GM04504 (cell line): ENCODE measurements around the gene CHD5.
A peak's percentile ranks its signal among the peaks of the same experiment; 100 is the strongest.

Source experiments
- DNase-seq: peaks from one replicate; pipeline ENCODE4 v3.0.0-alpha.2; 2012; ENCODE audit warnings: low read depth

The CHD5 gene

DNA sequence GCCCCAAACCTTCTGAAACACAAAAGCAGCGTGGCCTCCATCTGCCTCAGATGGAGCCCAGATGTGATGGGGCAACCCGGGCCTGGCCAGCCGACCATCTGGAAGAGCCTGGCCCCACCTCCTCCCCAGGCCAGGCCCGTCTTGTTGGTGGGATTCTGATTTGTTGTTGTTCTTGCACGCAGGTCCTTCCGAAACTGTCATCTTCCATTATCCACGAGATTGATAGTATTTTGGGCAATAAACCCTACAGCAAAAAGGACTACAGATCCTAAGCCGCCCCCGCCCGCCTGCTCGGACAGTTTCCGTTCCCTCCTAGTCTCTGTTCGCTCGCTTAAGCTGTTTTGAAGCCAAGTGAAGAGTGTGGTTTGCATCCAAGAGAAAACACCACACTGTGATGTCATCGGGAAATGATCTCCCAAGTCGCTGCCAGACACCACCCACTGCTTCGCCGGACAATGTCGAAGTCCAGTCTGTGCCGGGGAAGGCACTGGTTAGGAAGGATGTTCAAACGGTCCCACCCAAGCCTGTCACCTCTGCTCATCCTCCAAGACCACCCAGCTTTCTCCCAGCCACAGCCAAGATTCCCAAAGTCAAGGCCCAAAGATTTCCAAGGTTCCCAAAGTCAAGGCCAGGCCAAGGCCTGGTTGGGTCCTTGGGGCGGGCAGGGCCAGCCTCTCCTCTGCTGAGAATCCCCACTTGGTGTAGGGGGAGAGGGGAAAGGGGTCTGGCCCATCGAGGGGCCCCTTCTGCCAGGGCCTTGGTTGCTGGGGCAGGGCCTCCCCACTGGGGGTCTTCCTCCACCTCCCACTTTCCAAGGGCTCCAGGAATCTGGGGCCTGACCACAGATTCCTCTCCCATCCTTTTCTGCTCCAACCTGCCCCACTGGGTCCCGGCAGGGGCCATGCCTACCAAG is 81.6 kb downstream of the CHD5 start:
- DNase-seq = peak; percentile 76

DNA sequence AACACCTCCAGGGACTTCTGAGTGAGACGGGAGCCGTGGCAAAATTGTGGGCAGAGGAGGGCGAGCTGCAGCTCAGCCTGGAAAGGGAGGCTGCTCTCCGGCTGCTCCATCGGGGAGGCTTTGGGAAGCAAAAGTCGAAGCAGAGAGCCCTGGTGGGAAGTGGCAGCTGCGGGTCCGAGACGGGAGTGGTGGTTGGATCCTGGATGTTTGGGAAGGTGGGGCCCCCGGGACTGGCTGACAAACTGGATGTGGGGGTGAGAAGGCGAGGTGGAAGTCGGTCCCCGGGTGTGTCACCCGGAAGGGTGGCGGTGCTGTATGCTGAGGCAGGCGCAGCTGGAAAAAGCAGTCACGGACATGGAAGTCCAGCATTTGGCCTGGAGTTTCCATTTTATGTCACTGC is 82.3 kb downstream of the CHD5 start:
- no peak for DNase-seq

DNA sequence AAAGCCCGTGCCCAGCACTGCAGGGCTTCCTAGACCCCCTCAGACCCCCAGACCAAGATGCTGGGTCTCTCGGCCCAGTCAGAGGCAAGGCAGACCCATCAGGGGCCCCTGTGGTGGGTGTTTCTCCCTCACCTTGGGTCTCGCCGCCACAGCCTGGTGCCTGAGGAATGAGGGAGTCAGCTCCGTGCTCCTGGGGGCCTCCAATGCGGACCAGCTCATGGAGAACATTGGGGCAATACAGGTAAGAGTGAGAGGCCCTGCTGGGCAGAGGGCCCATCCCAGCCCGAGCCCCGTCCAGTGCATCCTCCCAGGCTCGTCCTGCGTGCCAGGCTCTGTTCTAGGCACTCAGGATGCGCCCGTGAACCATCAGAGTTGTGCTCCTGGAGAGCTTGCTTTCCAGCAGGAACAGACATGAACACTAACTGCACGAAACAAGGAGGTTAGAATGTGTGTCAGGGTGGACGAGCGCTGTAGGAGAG is 83.0 kb downstream of the CHD5 start:
- no peak for DNase-seq

DNA sequence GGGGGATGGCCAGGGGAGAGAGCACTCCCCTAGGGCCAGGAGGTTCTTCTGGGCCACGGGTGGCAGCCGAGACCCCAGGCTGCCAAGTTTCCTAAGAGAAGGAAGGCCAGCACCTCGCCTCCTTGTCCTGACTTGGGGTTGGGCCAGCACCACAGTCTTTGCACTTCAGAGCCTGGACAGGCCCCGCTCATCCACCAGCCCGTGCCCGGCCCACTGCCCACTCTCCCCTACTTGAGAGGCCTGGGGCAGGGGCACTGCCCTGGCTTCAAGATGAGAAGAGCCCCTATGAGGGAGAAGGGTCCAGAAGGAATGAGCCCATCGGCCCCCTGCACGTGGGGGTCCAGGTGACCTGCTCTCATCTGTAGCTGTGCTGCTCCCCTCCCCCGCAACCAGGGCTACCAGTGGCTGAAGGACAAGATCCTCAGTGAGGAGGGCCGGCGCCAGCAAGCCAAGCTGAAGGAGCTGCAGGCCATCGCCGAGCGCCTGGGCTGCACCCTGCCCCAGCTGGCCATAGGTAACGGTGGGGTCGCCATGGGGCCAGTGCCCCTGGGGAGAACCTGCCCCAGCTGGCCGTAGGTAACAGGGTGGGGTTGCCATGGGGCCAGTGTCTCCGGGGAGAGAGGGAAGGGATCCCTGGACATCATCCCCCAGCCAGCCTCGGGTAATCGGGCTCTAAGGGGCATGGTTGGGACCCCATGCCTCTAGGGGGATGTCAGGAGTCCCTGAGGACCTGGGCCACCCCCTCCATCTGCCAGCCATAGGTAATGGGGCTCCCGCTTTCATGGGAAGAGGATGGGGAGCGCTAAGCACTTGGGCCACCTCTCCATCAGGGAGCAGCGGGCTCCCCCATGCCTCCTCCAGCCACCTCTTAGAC is 83.6 kb downstream of the CHD5 start:
- DNase-seq = no peak

DNA sequence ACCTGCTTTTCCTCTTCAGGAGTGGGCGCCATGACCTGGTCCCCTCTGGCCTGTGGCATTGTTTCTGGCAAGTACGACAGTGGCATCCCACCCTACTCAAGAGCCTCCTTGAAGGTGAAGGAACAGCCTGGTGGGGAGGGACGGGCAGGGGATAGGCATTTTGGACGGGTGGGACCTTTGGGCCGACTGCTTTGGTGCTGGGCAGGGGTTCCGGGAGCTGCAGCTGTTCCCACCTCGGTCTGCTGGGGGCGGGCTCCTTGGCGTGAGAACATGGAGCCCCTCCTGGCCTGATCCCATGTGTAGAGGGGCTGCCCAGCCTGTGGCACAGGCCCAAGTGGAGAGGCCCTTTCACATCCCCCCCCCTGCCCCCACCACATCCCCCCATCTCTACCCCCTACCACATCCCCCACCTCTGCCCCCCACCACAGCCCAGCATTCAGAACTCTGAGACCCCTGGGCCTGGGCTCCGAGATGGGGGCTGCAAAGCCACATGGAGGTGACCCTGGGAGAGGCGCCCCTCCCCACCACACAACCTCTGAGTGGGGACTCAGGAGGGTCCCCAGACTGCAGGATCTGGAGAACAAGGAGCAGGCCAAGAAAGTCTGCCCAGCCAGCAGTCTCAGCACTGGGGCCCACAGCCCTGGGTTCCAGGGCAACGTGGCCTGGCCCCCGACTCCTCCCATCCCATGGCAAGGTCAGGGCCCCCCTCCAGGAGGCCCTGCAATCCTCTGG is 84.4 kb downstream of the CHD5 start:
- DNase-seq = no peak

DNA sequence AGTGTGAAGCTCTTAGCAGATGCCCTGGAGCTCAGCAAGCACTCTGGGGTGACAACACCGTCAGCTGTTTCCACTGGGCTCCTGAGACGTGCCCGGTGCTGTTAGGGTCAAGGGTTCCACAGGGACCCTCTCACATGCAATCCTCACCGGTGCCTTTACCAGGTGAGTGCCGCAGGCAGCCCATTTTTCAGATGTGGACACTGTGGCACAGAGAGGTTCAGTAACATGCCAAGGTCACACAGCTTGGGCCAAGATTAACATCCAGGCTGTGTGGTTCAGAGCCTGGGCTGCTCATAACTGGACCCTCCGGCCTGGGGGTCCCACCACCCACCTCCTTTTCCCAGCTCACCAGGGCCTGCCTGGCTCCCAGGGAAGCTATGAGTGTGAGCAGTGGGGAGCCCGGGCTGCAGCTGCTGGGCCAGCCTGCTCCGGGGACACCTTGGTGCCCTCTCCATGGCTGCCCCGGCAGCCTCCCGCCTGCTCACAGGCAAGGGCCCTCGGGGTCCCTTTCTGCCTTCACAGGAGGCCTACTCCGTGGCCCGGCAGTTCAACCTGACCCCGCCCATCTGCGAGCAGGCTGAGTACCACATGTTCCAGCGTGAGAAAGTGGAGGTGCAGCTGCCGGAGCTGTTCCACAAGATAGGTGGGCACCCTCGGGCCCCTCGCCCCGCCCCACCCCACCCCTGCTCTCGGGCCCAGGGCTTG is 85.2 kb downstream of the CHD5 start:
- no peak for DNase-seq

DNA sequence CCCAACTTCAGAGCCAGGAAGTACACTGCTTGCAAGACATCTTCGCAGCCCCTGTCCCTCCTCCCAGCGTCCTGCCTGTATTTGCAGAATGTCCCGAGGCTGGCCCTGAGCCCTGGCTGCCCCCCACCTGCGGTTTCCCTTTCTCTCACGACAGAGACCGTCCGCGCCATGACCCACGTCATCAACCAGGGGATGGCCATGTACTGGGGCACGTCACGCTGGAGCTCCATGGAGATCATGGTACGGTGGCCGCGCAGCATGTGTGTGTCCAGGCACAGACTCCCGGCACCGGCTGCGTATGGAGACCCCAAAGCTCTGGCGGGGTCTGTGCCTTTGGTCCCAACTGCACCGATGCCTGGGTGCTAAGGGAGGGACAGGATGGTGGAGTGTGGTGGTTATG is 85.9 kb downstream of the CHD5 start:
- DNase-seq = no peak

DNA sequence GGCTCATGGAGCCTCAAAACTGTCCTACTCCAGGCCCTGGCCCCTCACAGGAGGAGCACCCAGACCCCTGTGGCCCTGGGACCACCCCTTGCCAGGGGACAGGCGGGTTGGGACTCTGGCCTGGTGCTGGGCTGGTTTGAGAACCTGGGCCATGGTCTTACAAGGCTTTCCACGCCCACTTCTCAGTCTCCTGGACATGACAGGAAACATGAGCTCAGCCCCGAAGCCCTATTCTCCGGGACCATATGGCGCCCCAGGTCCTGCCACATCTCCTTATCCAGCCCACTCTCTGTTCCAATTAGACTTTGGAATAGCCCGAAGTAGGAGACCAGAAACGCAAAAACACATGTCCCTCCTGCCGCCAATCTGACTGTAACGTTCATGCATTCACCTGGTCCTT is 86.5 kb downstream of the CHD5 start:
- no peak for DNase-seq

DNA sequence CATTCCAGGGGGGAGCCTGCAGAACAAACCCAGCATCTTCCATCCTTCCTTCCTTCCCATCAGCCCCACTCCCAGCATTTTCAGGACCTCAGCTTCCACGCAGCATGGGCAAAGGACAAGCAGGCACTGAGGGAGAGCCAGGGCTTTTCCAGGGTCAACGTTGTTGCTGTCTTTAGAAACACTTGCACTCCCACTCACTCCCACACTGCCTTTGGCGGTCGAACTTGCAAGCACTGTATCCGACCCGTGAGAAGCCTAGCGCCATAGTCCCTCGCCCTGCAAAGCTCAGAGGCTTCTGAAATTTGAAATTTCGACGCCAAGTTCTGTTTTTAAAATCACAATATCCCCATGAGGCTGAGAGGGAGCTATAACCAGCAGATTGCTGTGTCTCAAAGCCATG is 87.0 kb downstream of the CHD5 start:
- no peak for DNase-seq

DNA sequence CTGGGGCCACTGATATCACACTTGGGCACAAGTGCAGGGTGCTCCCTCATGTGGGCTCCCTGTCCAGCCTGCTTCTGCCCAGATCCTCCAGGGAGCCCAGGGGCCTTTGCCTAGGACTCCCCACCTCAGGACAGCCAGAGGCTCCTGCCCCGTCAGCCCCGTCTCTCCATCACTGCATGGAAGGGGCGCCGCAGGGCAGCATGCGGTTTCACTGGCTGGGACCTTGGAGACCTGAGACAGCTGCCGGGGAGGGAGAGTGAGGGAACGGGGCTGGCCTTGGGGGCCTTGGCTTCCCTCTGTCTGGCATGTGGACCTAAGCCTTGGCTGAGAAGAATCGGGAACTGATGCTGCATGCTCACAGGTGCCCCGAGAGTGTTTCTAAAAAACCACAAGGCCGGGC is 87.9 kb downstream of the CHD5 start:
- DNase-seq = no peak

DNA sequence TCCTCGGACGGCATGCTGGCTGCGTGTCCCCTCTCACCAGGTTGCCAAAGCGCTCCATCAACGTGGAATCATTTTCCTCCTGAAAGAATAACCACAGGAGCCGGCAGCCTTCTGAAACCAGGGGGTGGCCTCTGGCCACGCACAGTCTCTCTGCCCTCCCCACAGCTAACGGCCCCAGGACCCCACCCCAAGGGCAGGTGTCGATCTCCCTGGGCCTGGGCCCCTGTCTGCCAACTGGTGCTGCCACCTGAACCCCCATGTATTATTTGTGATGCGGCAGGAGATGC is 88.4 kb downstream of the CHD5 start:
- DNase-seq = no peak

DNA sequence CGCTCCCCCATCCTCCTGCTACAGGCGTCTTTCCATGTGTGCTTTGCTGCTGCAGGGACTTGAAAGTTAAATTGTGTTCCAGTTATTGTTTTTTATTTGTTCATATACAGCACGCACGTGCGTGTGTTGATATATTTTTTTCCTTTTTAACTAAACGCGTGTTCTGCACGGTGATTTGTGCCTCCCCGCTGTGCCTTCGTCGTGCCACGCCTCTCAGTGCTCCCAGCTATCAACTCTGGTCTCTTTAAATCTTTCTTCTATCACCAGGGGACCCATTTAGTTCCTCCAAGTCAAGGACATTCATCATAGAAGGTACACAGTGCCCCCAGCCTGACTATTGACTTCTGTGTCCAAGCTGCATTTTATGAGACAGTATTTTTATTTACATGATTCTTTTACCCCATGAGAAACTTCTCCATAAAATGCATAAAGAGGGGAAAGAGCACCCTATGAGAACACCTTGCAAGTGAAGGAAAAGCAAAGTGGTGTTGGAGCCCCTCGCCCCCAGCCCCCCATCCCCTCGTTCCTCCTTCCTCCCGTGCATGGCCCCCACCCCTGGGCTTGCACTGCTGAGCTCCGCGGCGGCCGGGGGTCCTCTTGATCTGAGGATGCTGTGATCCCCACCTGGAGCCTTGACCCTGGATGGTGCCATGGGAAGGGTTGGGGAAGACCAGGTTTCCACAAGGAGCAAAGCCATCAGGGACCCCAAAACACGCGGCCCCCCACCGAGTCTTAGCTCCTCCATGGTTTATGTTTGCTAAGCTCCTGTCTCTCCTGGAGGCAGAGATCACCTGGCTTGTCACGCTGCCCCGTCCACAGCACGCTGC is 88.9 kb downstream of the CHD5 start:
- no peak for DNase-seq

DNA sequence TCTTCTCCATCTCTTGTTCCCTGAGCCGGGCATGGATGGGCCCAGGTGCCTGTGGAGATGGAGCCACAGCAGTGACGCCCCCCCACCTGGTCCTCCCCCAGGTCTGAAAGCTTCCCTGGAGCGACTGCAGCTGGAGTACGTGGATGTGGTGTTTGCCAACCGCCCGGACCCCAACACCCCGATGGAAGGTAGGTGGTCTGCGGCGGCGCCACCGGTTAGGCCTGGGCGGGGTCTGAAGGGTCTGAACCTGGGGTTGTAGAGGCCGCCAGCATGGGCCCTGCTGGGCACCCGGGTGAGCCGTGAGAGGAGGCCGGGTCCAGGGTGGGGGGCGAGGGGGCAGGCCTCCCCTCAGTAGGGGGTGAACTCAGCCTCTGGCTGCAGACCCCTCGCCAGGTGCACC is 89.8 kb downstream of the CHD5 start:
- DNase-seq = no peak

DNA sequence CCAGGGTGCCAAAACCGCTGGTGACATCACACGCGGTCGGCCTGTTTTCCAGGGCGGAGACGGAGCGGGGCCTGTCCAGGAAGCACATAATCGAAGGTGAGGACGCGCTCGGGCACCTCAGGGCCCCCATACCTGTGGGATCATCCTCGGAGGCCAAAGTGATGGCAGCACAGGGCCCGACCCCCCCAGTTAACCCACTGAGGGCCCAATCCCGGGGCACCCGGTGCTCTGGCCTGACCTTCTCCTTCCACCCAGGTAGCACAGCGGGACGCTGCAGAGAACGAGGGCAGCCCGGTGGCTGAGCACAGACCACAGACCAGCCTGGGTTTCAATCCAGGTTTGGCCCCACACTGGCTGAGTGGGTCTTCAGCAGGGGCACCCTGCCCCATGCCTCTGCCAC is 91.2 kb downstream of the CHD5 start:
- DNase-seq = no peak

DNA sequence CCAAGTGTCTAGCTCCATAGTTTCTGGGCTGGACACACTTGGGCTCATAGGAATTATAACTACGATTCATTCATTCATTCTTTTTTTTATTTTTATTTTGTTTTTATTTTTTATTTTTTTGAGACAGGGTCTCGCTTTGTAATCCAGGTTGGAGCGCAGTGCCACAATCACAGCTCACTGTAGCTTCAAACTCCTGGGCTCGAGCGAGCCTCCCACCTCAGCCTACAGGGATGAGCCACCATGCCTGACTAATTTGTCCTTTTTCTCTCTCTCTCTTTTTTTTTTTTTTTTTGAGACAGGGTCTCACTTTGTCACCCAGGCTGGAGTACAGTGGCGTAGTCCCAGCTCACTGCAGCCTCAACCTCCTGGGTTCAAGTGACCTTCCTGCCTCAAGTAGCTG is 92.2 kb downstream of the CHD5 start:
- DNase-seq = no peak

DNA sequence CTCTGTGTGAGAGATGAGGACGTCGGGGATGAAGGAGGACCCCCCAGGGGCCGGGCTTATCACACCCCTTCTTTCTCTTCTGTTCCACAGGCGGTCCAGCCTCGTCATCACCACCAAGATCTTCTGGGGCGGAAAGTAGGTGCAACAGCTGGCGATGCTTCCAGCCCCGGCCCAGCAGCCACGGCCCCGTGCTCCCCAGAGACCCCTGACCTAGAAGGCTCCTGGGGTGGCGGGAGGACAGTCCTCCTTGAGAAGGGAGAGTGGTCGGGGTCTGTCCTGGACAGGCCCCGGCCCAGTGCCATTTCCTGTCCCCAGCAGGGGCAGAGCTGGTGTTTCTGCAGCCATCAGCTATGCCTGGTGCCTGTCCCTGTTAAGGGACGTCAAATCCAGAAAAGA is 92.7 kb downstream of the CHD5 start:
- no peak for DNase-seq

DNA sequence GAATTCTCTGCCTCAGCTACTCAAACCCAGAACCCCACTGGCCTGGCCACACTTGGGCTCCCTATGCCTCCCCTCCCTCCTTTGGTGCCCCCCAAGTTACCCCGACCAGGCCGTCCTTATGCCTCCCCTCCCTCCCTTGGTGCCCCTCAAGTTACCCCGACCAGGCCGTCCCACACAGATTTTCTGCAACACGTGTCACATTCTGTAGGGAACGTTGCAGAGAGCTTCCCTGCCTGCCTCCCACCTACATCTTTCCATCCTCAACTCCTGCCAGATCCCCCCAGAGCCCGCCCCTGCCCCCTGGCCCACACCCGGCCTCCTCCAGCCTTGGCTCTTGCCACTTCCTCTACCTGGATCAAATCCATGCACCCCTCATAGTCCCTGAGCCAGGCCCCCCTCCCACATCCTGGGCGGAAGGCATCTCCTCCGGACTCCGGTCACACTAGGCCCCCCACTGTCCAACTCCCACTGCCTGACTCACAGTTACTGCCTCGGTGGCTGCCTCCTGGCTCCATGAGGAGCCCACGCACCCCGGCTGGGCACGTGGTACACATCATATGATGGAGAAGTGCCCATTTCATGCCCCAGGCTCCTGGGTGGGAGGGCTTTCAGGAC is 93.3 kb downstream of the CHD5 start:
- no peak for DNase-seq

DNA sequence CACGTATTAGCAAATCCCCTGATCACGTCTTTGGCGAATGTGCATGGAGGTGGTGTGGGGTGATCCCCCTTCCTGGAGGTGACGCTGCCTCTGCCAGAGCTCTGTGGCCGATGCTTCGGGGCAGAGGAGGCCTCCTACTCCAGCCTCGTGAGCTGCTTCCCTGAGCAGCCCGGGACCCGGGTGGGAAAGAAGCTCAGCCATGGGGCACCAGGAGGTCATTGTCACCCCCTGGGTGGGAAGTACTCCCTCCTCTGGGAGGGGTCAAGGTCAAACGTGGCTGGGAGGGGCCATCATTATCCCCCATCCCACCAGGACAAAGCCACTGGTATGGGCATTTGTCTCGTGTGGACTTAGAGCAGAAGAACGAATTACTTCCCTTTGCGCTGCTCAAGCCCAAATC is 93.8 kb downstream of the CHD5 start:
- DNase-seq = no peak

DNA sequence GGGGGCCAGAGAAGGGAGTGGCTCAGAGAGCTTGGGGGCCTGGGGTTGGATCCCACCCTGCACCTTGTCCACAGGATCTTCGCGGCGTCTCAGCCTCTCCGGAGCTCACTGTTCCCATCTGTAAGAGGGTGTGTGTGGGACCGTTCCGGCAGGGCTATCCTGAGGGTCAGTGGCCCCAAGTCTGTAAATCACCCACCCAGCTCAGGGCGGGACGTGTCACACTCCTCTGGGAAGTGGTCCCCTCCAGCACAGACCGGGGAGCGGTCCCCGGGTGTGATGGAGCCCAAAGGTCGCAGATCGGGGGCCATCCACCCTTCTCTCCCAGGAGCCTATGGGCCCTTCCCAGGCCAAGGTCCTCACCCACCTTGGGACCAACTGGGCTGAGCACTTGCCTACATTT is 94.5 kb downstream of the CHD5 start:
- no peak for DNase-seq

DNA sequence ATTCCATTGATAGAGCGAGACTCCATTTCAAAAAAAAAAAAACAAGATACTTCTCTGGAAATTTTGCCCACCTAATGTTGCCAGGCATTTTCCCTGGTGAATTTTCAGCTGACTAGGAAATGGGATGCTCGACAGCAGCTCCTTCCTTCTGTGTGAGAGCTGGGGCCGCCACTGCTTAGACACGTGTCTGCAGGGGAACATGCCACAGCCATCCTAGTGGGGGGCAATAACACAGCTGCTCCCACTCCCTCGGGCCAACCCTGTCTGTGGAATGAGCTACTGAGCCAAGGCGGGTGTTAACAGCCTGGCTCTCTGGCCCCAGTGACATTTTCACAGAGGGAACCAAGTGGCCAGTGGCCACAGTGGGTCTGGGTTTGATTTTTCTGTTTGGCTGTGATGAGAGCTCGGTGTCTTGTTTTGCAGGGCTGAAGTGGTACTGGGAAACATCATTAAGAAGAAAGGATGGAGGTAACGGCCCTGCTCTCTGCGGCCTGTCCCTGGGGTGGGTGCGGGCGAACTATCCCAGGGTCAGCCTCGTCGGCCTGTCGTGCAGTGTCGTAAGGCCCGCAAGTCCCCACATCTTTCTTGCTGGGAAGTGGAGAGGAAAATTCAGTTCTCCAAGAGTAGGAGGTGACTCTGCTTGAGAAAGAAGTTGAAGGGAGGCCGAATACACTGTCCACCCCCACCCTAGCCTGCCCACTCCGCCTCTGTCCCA is 95.2 kb downstream of the CHD5 start:
- DNase-seq = no peak
